IPS DF 4.7 (cell line): ENCODE measurements around the gene CMTR1.
"Not testable (repeated sequence)": the region's sequence is repeated elsewhere in the genome, so short reads cannot be mapped to it uniquely, and the experiment has no call there.

Experiments
- DNase-seq: peaks from one replicate; pipeline ENCODE4 v3.0.0-alpha.2; 2013; ENCODE audit warnings: low spot score; ENCODE audit errors: extremely low read depth

CMTR1 gene

GRCh38 chr6:37432916-37433656 lies at the start of gene CMTR1:
CMTR1 (plus strand) TSS chr6:37433221; CDS start chr6:37435630, 2,409 bp downstream.
- peak; percentile 38 for DNase-seq

- DNase-seq: no peak
Measured at GRCh38 chr6:37388578-37388977, 44.4 kb upstream of the CMTR1 start.

GRCh38 chr6:37389857-37390256 lies 43.2 kb upstream of the CMTR1 start:
- no peak for DNase-seq

GRCh38 chr6:37391120-37391519 lies 41.9 kb upstream of the CMTR1 start:
- no peak for DNase-seq

- no peak for DNase-seq
Measured at GRCh38 chr6:37392821-37393220, 40.2 kb upstream of the CMTR1 start.

- DNase-seq: no peak
Measured at GRCh38 chr6:37393381-37393929, 39.6 kb upstream of the CMTR1 start.

- no peak for DNase-seq
Measured at GRCh38 chr6:37396571-37397180, 36.3 kb upstream of the CMTR1 start.

- DNase-seq: no peak
Measured at GRCh38 chr6:37399131-37399530, 33.9 kb upstream of the CMTR1 start.

GRCh38 chr6:37399795-37400490 lies 33.1 kb upstream of the CMTR1 start:
- DNase-seq: no peak

GRCh38 chr6:37401658-37402057 lies 31.4 kb upstream of the CMTR1 start:
- not testable (repeated sequence) for DNase-seq

GRCh38 chr6:37406726-37407341 lies 26.2 kb upstream of the CMTR1 start:
- DNase-seq: no peak

GRCh38 chr6:37407948-37408347 lies 25.1 kb upstream of the CMTR1 start:
- no peak for DNase-seq

GRCh38 chr6:37409501-37409900 lies 23.5 kb upstream of the CMTR1 start:
- DNase-seq: no peak

GRCh38 chr6:37417393-37417792 lies 15.6 kb upstream of the CMTR1 start:
- DNase-seq: no peak

- no peak for DNase-seq
Measured at GRCh38 chr6:37418722-37419121, 14.3 kb upstream of the CMTR1 start.

- no peak for DNase-seq
Measured at GRCh38 chr6:37426058-37426944, 6.7 kb upstream of the CMTR1 start.

- no peak for DNase-seq
Measured at GRCh38 chr6:37426945-37427510, 6.0 kb upstream of the CMTR1 start.

GRCh38 chr6:37429352-37429750 lies 3.7 kb upstream of the CMTR1 start:
- DNase-seq: no peak

GRCh38 chr6:37432590-37432915 lies 468 bp upstream of the CMTR1 start:
- no peak for DNase-seq

- DNase-seq: no peak
Measured at GRCh38 chr6:37433657-37434271, 743 bp downstream of the CMTR1 start.
